GM12873 (cell line): Measurements from ENCODE around the gene GTPBP8.

Experiments
- CTCF ChIP-seq: IDR thresholded peaks from 2 replicates; pipeline ENCODE4 v1.5.1; 2012; ENCODE audit warnings: low read depth, mild to moderate bottlenecking, moderate library complexity, low read length, control low read depth; ENCODE audit not compliant: insufficient read depth; ENCODE audit errors: missing control alignments

The GTPBP8 gene

DNA sequence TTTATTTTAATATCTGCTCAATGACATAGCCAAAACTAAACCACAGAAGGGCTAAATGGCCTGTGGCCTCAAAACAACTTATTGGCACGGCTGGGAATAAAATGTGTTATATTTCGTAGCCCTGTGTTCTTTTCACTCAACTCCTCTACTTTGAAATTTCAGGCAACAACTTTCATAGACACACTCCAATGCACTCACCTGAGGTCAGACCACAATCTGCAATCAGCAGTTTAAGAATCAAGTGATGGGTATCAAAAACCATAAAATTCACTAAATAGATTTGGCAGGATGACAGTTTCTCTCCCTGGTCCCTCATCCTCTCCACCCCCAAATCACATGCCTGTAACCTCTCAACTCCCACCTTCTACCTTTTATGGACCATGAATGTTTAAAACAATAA, 13.8 kb upstream of the GTPBP8 start:
- TF ChIP-seq CTCF, result no peak

- TF ChIP-seq CTCF, result peak; percentile 48
These were observed 11.4 kb upstream of the GTPBP8 start for GRCh38 chr3:112979244-112979832.

DNA sequence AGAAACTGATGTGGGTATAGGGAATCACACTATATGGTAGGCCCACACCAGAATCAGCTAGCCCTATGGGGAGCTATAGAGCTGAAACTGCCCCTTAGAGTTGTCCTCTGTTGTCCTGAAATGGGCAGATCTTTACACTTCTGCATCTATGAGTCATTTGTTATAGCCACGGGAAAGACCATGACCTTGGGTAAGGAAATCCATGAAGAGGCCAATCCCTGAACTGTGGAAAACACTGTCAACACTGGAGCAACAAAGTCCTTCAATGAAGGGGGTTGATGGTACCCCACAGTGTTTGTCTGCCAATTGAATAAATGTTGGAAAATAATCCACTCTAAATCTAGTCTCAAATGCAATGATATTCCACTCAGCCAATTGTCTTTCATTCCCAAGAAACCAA, 10.7 kb upstream of the GTPBP8 start:
- no peak for TF ChIP-seq CTCF

- TF ChIP-seq CTCF, result no peak
These were observed 8.1 kb upstream of the GTPBP8 start for GRCh38 chr3:112982710-112983109.

DNA sequence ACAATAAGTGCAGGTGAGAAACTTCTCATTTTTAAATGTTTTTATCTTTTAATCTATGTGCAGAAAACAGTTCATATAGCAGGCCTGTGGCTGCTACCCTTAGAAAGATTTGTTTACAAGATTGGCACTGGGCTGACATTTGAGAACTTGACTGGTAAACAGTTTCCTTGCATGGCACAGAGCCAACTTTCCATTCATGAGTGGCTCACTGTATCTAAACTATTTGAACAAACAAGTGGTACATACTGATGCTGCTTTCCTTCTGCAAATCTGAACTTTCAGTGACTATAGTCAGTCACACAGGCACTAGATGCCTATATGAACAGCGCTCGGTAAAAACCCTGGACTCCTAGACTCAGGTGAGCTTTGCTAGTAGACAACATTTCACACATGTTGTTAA, 6.3 kb upstream of the GTPBP8 start:
- TF ChIP-seq CTCF, result no peak

GRCh38 chr3:112987710-112988334, 3.0 kb upstream of the GTPBP8 start:
- TF ChIP-seq CTCF, result no peak

- no peak for TF ChIP-seq CTCF
These were observed 5.0 kb downstream of the GTPBP8 start for GRCh38 chr3:112995800-112996199.
